NCI-H1048 (cell line): ENCODE results near the gene ZNF507.

Source experiments
- DNase-seq: peaks from one replicate; lab custom pipeline; 2025; lab: John Stamatoyannopoulos, UW

Gene ZNF507

DNA sequence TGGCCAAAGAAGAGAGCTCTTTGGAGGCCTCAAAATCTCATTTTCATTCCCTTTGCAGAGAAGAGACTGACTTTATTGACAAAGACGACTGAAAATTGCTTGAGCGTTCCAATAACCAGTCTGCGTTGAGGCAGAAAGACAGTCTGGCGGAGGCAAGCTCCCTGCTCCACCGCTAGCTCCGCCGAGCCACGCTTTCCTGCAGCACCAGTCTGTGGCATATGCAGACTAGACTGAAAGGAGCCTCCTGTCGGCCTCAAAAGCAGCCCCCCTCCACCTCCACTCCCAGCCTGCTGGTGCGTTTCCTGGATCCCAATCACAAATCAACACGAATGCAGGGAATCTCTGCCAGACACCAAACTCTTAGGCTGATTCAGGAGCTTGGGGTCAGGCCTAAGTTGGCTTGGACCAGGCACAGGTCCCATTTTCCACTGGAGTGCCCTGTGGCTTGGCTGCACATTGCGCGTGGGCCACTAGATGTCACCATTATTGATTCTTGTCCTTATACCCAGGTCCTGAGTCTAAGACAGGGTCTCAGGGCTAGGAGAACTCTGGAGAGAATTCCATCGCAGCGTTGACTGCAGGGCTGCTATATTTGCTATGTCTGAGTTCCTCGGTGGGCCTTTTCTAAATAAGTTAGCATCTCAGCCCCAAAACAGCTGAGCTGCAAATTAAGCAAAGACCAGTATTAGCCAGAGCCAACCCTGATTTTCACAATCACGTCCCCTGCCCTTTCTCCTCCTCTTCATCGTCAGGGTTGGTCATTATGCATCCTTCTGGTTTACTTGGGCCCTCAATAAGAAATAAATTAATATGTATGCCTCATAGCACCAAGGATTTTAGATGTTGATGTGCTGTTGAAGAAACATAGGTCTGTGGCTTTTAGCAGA is 5.2 kb upstream of the ZNF507 start:
- no peak for DNase-seq

DNA sequence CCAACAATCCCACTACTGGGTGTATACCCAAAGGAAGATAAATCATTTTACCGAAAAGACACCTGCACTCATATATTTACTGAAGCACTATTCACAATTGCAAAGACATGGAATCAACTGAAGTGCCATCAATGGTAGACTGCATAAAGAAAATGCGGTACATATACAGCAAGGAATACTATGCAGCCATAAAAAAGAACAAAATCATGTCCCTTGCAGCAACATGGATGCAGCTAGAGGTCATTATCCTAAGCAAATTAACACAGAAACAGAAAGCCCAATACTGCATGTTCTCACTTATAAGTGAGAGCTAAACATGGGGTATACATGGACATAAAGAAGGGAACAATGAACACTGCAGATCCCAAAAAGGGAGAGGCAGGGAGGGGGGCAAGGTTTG is 2.7 kb upstream of the ZNF507 start:
- no peak for DNase-seq

- DNase-seq = no peak
Observed at GRCh38 chr19:32343550-32344262, 1.7 kb upstream of the ZNF507 start.

GRCh38 chr19:32346901-32347300 is 1.5 kb downstream of the ZNF507 start:
- no peak for DNase-seq

DNA sequence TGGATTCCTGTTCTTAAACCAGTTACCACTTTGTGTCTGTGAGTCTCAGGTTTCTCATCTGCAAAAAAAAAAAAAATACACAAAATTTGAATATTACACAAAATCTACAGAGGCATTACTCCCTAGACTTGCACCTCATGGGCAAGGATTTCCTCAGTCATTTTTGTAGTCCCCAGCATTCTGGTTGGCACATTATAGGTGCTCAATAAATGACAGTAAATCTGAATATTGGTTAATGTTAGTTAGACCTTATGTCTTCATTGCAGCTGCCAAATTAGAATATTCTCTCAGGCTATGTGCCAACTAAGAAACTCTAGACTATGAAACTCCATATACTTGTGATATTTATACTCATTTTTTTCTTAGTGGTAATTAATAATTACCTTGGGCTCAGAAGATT is 2.2 kb downstream of the ZNF507 start:
- DNase-seq = no peak

DNA sequence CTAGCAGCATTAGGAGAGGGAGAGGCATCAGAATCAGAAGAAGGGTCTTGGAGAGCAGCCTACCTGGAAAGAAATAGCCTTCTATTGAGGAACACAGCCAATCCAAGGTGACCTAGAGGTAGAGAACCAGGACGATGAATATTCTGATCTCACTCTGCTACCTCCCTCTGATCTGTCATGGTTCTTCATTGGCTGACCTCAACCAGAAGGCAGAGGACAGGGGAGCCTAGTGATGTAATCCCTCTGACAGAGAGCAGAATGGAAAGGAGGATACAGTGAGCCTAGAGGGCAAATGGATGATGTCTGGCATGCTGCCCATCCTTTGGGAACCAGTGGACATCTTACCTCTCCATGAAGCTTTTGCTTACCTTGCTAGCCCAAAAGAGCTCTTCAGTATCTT is 3.6 kb downstream of the ZNF507 start:
- no peak for DNase-seq

DNA sequence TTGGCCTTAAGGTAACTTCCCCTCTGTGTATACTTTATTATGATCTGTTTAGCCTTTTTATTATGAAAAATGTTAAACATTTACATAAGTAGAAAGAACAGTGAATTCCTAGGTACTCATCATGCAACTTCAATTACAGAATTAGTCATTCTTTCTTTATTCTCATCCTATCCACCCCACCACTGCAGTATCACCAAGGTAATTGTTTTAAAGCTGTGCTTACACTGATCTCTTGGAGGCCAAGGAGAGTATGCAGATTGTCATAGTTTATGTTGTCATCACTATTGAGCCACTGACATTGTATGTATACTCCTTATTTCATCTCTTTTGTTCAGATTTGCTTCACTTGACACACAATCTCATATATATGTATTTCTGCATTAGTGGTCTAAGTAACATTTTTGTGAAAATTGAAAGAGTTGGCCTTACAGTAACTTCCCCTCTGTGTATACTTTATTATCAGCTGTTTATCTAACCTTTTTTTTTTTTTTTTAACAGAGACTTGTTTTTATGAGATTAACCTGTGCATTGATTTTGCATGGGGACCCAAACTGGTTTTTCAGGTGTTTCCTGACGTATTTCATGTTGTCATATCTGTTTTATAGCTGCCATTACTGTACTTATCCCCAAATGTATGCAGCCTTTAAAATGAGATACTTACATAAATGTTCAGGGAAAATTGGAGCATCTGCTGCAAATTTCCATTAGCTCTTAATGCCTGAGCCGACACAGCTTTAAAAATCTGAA is 4.5 kb downstream of the ZNF507 start:
- DNase-seq = no peak

- no peak for DNase-seq
Observed at GRCh38 chr19:32350471-32350865, 5.1 kb downstream of the ZNF507 start.

GRCh38 chr19:32350987-32351348 is 5.6 kb downstream of the ZNF507 start:
- no peak for DNase-seq

DNA sequence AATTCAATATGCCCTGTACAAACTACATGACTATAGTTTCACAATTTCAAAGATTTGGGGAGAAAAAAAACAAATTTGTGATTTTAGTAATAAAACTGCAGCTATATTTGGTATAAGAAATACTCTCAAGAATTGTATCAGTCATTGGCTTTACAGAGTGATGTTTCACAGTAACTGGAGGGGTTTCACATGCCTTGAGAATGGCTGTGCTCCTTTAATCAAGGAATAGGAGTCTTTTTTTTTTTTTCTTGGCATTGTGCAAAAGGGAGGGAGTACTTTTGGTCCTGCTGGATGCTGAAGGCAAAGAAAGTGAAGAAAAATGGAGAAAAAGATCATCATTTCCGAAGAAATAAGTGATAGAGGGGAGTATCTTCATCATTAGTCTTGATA is 6.8 kb downstream of the ZNF507 start:
- no peak for DNase-seq

- DNase-seq = no peak
Observed at GRCh38 chr19:32354345-32354744, 8.9 kb downstream of the ZNF507 start.

DNA sequence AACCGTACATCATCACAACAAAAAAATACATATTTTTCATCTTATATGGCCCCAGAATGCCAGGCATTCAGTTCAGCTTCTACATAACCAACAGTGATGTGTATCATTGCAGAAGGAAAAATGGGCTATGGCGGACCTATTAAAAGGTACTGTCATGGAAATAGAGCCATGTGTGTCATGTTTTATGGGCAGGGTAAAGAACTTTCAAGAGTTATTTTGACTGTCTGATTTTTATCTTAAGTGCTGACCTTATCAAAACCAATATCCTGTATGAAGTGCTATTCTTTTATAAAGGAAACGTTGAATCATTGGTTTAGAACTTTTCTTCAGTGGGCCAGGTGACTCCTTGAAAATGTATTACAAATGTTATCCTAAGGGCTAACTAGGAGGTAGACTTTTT is 9.9 kb downstream of the ZNF507 start:
- no peak for DNase-seq

- no peak for DNase-seq
Observed at GRCh38 chr19:32357720-32358119, 12.3 kb downstream of the ZNF507 start.

DNA sequence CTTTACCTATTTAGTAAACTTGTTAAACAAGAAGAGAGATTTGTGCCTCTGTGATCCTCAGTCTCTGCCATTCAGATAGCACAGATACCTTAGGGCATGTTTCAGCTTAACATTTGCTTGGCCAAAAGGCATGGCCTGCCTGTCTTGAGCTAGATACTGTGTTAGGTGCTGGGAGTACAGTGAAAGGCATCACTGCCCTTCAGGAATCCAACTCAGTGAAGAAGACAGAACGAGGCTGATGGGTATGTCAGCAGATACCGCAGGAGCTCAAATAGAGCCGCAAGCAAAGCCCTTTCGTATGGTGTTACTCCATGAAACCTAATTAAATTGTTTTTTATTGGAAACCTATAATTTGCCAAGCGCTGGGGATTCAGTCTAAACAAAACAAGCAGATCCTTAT is 12.9 kb downstream of the ZNF507 start:
- DNase-seq = no peak

DNA sequence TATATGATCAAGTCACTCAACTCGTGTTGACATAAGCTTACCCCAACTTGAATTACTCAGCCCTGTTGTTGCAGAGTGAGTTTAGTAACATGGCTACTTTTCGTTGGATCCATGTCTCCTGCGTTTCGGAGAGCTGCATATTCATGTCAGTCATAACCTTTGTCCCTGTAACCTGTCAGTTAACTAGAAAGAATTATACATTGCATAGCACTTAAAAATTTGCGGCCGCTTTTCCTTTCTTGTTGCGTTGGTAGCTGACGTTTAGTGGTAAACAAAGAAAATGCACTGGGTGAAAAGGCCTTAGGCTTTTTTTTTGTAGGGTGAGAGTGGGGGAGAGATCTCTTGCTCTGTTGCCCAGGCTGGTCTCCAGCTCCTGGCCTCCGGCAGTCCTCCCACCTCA is 14.2 kb downstream of the ZNF507 start:
- no peak for DNase-seq

- no peak for DNase-seq
Observed at GRCh38 chr19:32361574-32362317, 16.3 kb downstream of the ZNF507 start.

- DNase-seq = no peak
Observed at GRCh38 chr19:32362318-32362691, 16.9 kb downstream of the ZNF507 start.

GRCh38 chr19:32363175-32363574 is 17.8 kb downstream of the ZNF507 start:
- DNase-seq = no peak

DNA sequence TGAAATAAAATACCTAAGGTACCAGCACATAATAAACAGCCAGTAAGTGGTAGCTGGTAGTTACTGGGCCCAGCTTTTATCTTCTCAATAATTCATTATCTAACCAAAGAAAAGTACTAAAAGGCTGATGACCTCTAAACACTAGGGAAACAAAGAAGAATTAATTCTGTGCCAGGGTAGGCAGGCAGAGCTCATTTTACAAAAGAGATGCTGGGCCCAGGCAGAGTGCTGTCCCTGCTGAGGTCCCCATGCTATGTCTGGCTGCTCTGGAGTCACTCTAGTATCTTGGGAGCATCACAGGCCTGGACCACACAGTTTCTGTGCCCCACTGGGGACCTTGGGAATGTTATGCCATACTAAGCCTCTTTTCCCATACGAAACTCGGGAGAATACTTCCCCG is 18.2 kb downstream of the ZNF507 start:
- DNase-seq = no peak

DNA sequence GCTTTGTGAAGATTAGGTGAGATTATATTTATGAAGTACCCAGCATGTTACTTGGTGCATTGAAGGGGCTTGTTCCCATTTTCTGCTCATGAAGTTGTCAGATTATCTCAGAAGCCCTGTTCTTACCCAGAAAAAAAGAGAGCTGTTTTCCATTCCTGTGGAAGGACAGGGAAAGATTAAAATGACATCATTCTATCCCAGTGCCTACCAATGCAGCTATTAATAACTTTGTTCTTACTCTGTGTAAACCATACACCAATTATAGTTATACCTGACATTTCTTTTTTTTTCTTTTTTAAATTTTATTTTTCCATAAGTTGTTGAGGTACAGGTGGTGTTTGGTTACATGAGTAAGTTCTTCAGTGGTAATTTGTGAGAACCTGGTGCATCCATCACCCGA is 18.6 kb downstream of the ZNF507 start:
- no peak for DNase-seq

DNA sequence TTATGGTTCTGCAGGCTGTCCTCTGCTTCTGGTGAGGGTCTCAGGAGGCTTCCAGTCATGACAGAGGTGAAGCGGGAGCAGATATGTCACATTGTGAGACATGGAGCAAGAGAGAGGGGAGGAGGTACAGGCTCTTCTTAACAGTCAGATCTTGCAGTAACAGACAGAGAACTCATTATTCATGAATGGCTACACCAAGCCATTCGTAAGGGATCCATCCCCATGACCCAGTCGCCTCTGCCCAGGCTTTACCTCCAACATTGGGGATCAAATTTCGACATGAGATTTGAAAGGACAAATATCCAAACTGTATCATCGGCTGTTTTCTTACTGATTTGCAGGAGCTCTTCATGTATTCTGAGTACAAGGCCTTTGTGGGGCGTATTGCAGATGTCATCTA is 21.7 kb downstream of the ZNF507 start:
- no peak for DNase-seq

DNA sequence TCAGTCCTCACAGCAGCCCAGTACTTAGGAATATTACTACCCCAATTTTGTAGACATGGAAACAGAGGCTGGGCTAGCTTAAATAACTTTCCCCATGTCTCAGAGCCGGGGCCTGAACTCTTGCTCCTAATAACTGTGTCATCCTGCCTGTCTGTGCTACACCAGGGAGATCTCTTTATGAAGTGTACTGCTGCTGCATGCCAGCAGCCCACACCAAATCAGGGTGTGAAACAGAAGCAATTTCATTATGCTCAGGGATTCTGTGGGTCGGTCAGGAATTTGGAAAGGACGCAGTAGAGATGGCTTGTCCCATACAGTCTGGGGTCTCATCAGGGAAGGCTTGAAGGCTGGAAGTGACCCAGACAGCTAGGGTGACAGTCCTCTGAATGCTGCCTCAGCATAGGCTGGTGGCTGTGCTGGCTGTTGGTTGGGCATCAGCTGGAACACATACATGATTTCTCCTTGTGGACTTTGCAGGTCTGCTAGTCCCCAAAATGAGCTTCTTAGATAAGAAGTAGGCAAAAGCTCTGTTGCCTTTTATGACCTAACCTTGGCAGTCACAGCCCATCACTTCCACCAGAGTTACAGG is 22.6 kb downstream of the ZNF507 start:
- DNase-seq = no peak
